SJSA1 (cell line): Measurements from ENCODE around the gene GALNT6. TPM values are rescaled to one million over a fixed set of nuclear protein-coding genes. Genes with fewer than 3 reads are reported as not detected.
A peak's percentile ranks its signal among the peaks of the same experiment; 100 is the strongest.

Experiments used
- DNase-seq, 2 experiments: peaks; one replicate each; pipeline ENCODE4 v3.0.0-alpha.2; 2015 to 2020; ENCODE audit warnings: low spot score in 2 of 2, low read depth in 1 of 2
- H3K27ac ChIP-seq: fragments of 250-450 bp; sonication (Bioruptor Pico); 2 replicates; pipeline ENCODE4 v1.5.1; 2020; ENCODE audit warnings: mild to moderate bottlenecking, moderate library complexity
- H3K27me3 ChIP-seq: fragments of 250-450 bp; sonication (Bioruptor Pico); replicated peaks from 2 replicates; pipeline ENCODE4 v1.5.1; 2020; ENCODE audit warnings: mild to moderate bottlenecking, moderate library complexity
- H3K36me3 ChIP-seq: fragments of 250-450 bp; sonication (Bioruptor Pico); 2 replicates; pipeline ENCODE4 v1.5.1; 2020; ENCODE audit warnings: mild to moderate bottlenecking
- H3K4me1 ChIP-seq: fragments of 250-450 bp; sonication (Bioruptor Pico); replicated peaks from 2 replicates; pipeline ENCODE4 v1.6.1; 2021; ENCODE audit warnings: mild to moderate bottlenecking
- H3K4me3 ChIP-seq: fragments of 250-450 bp; sonication (Bioruptor Pico); 2 replicates; pipeline ENCODE4 v1.5.1; 2020; ENCODE audit warnings: mild to moderate bottlenecking
- H3K9me3 ChIP-seq: fragments of 250-450 bp; sonication (Bioruptor Pico); replicated peaks from 2 replicates; pipeline ENCODE4 v1.5.1; 2020; ENCODE audit warnings: mild to moderate bottlenecking
- total RNA-seq: library from RNA; depleted of rRNA; stranded (reverse); fragments of >200 nt; shearing (Covaris generic); gene quantifications from 2 replicates; pipeline ENCODE4 v1.2.3, GENCODE V29; 2014

The GALNT6 gene
- total RNA-seq, 1 experiment from 2014 or later = 30.8 TPM

DNA sequence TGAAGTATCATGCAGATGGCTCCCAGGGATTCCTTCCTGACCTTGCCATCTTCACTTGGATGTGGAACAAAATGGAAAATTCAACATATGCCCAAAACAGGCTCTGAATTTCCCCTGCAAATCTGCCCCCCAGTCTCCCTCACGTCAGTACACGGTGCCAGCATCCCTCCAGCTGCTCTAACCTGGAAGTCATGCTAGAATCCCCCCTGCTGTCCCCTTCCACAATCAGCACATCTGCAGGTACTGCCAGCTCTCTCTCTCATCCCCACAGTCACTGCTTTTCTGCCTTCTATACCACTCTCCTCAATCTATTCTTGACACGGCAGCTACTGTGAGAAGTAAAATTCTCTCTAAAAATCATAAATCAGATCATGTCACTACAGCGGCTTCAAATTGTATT lies 21.6 kb downstream of the GALNT6 start:
- Histone ChIP-seq H3K4me3 (no peak overlapping the region), H3K27ac (no peak overlapping the region), H3K27me3 (no peaks in the 10 kb centered on the region), H3K36me3 (peaks cover 37% of the 10 kb centered on the region), H3K9me3 (no peaks in the 10 kb centered on the region), H3K4me1 (peaks cover 33% of the 10 kb centered on the region)
- no peak for DNase-seq

DNA sequence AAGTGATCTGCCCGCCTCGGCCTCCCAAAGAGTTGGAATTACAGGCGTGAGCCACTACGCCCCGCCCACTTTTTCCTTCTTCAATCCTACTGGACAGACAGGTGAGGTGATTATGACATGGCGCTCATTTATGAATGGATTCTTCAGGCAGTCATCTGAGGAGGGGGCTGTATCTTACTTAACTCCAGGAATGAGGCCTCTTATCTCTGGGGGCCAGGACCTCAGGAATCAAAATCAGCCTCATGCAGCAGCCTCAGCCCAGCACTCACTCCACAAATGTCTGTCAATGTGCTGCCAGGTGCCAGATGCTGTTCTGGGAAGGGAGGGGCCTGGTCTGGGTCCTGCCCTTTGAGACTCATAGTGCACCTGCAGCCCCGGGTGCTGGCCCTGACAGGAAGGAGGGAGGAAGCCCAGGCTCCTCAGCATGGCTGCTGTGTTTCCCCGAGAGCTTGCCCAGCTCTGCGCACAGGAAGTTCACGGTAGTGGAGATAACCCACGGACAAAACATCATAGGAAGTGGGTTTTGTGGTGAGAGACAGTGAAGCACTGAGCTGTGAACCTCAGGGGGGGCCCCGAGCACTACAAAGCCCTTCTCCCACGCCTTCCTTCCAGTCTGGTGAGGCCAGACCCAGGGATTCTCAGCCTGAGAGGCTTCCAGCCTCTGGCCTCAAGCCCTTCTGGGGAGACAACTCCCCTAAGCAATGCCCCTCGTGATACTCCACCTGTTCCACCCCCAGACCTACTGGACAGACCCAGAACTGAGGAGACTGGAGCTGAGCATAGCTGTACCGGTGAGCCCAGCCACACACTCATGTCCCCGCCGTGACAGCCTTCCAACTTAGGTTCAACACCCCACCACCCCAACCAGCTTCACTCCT lies 22.3 kb downstream of the GALNT6 start:
- H3K9me3 ChIP-seq = no peaks in the 10 kb centered on the region
- H3K27me3 ChIP-seq = no peaks in the 10 kb centered on the region
- H3K4me3 ChIP-seq = no peak overlapping the region
- no peak for DNase-seq
- peaks cover 29% of the 10 kb centered on the region for H3K4me1 ChIP-seq
- H3K27ac ChIP-seq = no peak overlapping the region
- peaks cover 32% of the 10 kb centered on the region for H3K36me3 ChIP-seq

DNA sequence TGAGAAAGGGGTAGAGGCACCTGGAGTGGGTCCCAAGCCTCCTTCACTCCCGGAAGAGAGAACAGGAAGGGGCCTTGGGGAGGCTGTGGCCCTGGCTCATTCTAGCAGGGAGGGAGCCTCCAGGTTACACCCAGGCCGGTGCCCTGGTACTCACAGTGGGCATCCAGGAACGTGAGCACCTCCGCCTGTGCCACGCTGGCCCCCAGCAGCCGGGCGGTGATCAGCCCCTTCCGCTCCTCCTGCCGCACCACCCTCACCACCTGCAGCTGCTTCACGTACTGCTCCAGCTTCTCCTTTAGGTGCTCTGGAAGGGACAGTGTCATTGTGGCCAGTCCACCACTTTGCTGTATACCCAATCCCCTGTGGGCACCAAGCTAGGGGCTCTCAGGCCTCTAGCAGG lies 25.9 kb downstream of the GALNT6 start:
- Histone ChIP-seq H3K4me1 (peaks cover 26% of the 10 kb centered on the region), H3K9me3 (no peaks in the 10 kb centered on the region), H3K27me3 (no peaks in the 10 kb centered on the region), H3K36me3 (peaks cover 34% of the 10 kb centered on the region), H3K4me3 (no peak overlapping the region), H3K27ac (no peak overlapping the region)
- no peak for DNase-seq

DNA sequence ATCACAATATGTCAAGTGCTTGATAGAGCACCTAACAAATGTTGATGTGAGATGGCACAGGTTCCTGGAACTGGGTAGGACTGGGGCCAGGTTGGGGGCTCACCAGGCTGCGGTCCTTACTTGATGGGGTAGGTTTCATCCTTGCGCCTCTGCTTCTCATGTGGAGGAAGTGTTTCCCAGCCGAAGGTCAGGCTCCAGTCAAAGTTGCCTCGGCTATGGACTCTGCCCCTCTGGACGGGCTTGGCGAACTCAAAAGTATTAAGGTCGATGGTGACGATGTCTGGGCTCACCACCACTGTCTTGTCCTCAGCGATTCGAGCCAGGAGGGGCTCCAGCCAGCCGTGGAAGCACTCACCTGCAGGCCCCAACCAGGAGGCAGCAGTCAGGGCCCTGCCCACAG lies 27.2 kb downstream of the GALNT6 start:
- H3K4me1 ChIP-seq = peaks cover 22% of the 10 kb centered on the region
- DNase-seq = no peak
- no peaks in the 10 kb centered on the region for H3K9me3 ChIP-seq
- peaks cover 26% of the 10 kb centered on the region for H3K36me3 ChIP-seq
- no peak overlapping the region for H3K27ac ChIP-seq
- H3K4me3 ChIP-seq = no peak overlapping the region
- no peaks in the 10 kb centered on the region for H3K27me3 ChIP-seq

DNA sequence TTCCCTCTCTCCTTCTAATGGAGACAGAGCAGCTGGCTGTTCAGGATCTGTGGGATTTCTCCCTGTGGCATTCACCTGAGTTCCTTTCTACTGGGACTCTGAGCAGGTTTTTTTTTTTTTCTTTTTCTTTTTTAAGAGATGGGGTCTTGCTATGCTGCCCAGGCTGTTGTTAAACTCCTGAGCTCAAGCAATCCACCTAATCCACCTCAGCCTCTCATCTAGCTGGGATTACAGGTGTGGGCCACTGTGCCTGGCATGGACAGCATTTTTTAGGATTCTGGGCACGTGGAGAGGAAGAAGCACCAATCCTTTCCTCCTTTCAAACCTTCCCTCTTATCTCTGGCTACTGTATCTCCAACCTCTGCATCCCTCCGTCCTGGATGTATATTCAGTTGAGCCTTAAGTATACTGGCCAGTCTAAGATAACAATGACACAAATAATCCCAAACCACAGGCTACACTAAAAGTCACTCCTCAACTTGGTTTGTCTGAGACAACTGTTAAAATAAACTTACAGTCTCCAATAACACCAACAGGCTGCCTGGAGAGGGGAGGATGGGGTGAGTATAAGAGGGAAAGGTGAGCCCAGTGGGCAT lies 28.4 kb downstream of the GALNT6 start:
- H3K4me1 ChIP-seq = peaks cover 20% of the 10 kb centered on the region
- peak in 1 of 2 experiments; percentile 39 for DNase-seq
- no peaks in the 10 kb centered on the region for H3K27me3 ChIP-seq
- no peak overlapping the region for H3K4me3 ChIP-seq
- H3K9me3 ChIP-seq = no peaks in the 10 kb centered on the region
- no peak overlapping the region for H3K27ac ChIP-seq
- H3K36me3 ChIP-seq = peaks cover 26% of the 10 kb centered on the region

DNA sequence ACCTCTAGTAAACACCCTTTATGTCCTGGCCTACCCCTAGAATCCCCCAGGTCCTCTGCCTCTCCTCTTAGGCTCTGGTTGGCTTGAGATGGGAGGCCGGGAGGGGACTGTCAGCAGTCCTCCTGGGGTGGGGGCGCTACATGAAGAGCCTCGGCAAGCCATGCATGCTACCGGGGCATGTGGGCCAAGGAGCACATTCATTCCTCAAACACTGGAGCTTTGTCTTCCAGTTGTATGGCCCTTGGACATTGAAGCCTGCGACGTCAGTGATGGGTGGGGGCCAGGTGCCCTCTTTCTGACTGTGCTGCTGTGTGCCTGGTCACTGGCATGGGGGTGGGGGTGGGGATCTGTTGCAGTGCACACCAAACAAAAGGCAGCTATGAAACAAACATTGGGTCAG lies 28.9 kb downstream of the GALNT6 start:
- no peak overlapping the region for H3K27ac ChIP-seq
- H3K9me3 ChIP-seq = no peaks in the 10 kb centered on the region
- H3K4me3 ChIP-seq = no peak overlapping the region
- peaks cover 20% of the 10 kb centered on the region for H3K4me1 ChIP-seq
- no peak for DNase-seq
- H3K36me3 ChIP-seq = peaks cover 30% of the 10 kb centered on the region
- no peaks in the 10 kb centered on the region for H3K27me3 ChIP-seq

DNA sequence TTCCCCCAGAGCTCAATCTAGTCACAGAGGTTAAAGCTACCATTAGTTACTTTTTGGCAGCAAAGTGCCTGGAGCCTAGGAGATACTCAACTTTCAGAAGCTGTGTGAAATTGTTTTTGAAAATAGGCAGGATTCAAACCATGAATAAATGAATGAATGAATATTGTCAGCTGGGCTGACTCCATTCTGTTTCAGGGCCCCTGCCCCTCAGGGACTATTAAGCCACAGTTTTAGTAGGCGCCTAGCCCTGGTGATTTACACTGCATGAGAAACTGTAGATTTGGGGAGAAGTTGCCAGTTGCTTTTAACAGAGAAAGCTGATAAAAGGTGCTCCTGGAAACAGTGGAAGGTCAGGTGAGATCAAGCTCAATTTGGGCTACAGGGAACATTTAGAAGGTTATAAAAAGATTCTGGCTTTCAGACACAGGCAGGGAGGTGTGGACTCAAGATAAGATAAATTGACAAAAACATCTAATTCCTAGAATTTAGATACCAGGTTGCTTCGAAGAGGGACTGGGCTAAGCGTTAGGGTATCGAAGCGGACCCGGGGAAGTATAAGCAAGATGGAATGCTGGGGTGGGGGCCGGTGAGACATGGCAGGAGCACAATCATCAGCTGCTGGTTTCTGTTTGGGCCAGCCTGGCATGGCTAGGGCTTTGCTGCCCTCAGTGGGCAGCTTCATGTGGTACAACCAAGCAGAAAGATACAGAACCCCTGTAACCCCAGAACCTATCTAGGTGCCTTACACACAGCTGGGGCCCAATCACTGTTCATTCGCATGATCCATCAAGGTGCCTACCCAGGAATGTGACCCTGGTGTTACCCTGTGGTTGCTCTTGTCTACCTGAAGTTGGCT lies 29.8 kb downstream of the GALNT6 start:
- Histone ChIP-seq H3K9me3 (no peaks in the 10 kb centered on the region), H3K4me1 (peaks cover 20% of the 10 kb centered on the region), H3K27ac (no peak overlapping the region), H3K4me3 (no peak overlapping the region), H3K36me3 (peaks cover 38% of the 10 kb centered on the region), H3K27me3 (no peaks in the 10 kb centered on the region)
- no peak for DNase-seq

DNA sequence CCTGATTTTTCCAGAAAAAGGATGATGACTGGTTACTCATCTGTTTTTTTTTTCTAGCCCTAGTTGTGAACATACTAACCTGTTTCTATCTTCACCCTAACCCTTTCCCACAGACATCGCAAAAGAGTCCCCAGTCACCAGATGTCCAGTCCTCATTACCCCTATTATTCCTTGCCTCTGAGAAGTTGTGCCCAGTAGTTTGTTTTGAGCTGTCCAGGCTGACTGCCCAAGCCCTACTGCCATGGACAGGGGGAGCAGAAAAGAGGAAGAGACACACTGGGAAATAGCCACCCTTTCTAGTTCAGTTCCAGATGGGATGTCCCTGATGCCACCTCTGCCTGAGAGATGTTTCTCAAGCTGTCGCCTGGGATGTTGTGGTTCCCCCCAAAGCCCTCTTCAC lies 30.9 kb downstream of the GALNT6 start:
- Histone ChIP-seq H3K27ac (no peak overlapping the region), H3K4me3 (no peak overlapping the region), H3K4me1 (peaks cover 20% of the 10 kb centered on the region), H3K27me3 (no peaks in the 10 kb centered on the region), H3K36me3 (peaks cover 45% of the 10 kb centered on the region), H3K9me3 (no peaks in the 10 kb centered on the region)
- DNase-seq = no peak

DNA sequence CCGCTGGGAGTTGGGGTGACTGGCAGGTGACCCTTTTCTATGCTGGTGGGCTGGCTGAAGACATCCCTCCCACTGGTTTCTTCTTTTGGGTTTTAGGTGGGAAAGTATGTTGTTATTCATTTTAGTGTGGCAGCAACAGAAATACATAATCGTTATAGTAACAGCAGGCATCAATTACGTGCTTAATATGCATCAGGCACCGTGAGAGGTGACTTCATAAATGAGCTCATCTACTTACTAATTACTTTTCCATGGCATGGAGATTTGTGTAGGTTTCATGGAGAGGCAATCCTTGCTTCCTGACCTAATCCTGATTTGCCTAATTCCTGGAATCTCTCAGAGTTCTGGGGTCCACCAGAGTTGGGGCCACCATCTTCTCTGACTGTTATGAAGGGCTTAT lies 31.4 kb downstream of the GALNT6 start:
- DNase-seq = no peak
- Histone ChIP-seq H3K36me3 (peaks cover 49% of the 10 kb centered on the region), H3K4me1 (peaks cover 20% of the 10 kb centered on the region), H3K27me3 (no peaks in the 10 kb centered on the region), H3K9me3 (no peaks in the 10 kb centered on the region), H3K27ac (no peak overlapping the region), H3K4me3 (no peak overlapping the region)

DNA sequence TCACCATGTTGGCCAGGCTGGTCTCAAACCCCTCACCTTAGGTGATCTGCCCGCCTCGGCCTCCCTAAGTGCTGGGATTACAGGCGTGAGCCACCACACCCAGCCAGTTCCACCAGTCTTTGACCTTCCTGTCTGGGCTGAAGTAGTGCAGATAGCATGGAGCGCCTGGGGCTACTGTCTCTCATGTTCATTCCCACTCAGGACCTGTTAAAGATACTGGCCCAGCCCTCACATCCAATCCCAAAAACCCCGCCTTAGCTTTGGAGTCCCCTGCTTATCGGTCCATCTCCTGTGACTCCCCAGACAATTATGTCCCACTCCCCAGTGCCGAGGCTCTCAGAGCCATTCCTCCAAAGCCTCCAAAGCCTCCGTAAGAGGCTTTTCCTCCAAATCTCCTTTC lies 32.7 kb downstream of the GALNT6 start:
- no peak overlapping the region for H3K27ac ChIP-seq

DNA sequence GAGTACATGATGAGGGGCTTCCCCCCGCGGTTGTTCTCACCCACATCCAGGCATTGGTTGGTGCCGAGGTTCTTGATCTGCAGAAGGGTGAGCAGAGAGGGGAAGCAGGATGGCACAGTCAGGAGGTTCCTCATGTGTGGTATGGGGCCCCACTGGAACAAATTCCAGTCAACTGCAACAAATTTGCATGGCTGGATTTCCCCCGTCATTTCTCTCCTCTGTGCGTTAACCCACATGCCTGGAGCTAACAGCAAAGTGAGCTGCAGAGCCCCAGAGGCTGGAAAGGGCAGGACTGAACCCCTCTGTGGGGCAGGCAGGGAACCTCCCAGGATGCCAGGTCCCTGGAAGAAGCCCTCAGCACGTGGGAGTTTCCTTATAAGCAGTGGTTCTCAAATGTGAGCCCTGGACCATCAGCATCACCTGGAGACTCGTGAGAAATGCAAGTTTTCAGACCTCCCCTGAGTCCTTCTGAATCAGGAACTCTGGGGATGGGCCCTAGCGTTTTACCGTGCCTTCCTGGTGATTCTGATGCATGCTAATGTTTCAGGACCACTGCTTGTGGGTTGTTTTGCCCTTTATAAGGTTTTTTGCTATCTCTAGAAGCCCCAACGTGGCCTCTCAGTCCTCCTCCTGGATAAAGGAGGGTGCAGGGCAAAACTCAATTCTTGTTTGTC lies 33.7 kb downstream of the GALNT6 start:
- Histone ChIP-seq H3K4me1 (peaks cover 8% of the 10 kb centered on the region), H3K27me3 (no peaks in the 10 kb centered on the region), H3K27ac (no peak overlapping the region), H3K4me3 (no peak overlapping the region), H3K36me3 (peaks cover 54% of the 10 kb centered on the region), H3K9me3 (no peaks in the 10 kb centered on the region)
- DNase-seq = no peak

More for the DNA sequence above, 32.7 kb downstream of the GALNT6 start:
- no peak overlapping the region for H3K4me3 ChIP-seq
- no peaks in the 10 kb centered on the region for H3K27me3 ChIP-seq
- DNase-seq = no peak
- peaks cover 17% of the 10 kb centered on the region for H3K4me1 ChIP-seq
- no peaks in the 10 kb centered on the region for H3K9me3 ChIP-seq
- peaks cover 50% of the 10 kb centered on the region for H3K36me3 ChIP-seq

DNA sequence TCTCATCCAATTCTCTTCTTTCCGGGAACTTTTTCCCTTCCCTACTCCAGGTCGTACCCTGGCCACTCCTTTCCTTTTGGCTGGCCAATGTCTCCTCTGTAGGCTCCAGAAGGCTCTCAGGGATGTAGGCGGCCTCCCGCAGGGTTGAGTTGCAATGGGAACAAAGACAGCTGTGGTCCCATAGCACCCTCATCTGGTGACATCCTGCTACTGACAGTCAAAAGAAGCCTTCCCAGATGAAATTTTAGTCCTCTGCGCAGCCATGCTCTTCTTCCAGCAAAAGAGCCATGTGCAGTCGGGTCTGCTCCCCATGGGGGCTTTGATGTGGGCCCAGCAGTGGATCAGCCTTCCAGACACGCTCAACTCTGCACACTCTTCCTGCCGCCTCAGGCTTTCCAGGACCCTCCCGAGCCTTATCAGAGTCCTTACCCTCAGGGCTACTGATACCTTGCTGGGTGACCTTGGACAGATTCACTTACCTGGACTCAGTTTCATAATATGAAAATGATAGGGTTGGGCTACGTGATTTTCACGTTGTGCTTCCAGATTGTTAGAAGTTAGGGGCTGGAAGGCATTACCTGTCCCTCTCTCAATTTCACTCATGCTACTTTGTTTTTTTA lies 39.2 kb downstream of the GALNT6 start:
- H3K4me3 ChIP-seq = no peak overlapping the region
- H3K4me1 ChIP-seq = peaks cover 36% of the 10 kb centered on the region
- no peak overlapping the region for H3K27ac ChIP-seq
- no peaks in the 10 kb centered on the region for H3K27me3 ChIP-seq
- H3K9me3 ChIP-seq = no peaks in the 10 kb centered on the region
- peak; percentile 48 to 70 for DNase-seq
- H3K36me3 ChIP-seq = peaks cover 22% of the 10 kb centered on the region; the same call in 1 of the 2 replicates

DNA sequence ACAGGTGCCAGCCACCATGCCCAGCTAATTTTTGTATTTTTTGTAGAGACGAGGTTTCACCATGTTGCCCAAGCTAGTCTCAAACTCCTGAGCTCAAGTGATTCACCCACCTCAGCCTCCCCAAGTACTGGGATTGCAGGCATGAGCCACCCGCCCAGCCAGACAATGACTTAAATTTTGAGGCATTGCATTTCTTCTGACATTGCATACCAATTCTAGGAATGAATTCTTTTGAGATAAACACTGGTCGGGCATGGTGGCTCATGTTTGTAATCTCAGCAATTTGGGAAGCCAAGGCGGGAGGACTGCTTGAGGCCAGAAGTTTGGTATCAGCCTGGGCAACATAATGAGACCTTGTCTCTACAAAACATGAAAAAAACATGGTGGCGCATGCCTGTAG lies 42.2 kb downstream of the GALNT6 start:
- no peak overlapping the region for H3K4me3 ChIP-seq
- DNase-seq = peak; percentile 87 to 89
- H3K36me3 ChIP-seq = 0 out of 2 replicates have a peak, but pooled peaks cover 4% of the 10 kb centered on the region
- no peaks in the 10 kb centered on the region for H3K27me3 ChIP-seq
- H3K4me1 ChIP-seq = peaks cover 57% of the 10 kb centered on the region
- H3K9me3 ChIP-seq = no peaks in the 10 kb centered on the region
- H3K27ac ChIP-seq = peak overlapping the region; percentile 64
